Loucy (cell line): ENCODE data around the gene ASXL1.

Source experiments
- H2AFZ ChIP-seq: fragments of 200-600 bp; sonication (generic); 2 replicates; pipeline ENCODE4 v1.6.0; 2016; ENCODE audit warnings: antibody characterized with exemption, mild to moderate bottlenecking, low read length, moderate library complexity
- H3F3A ChIP-seq: fragments of 200-600 bp; 2 replicates; pipeline ENCODE4 v1.6.0; 2016; ENCODE audit warnings: antibody characterized with exemption, low read depth, mild to moderate bottlenecking
- H3K27me3 ChIP-seq: fragments of 200-600 bp; sonication (generic); 2 replicates; pipeline ENCODE4 v1.6.1; 2014; ENCODE audit warnings: low read length, mild to moderate bottlenecking; ENCODE audit not compliant: insufficient read depth, poor library complexity, severe bottlenecking
- H3K36me3 ChIP-seq: fragments of 200-600 bp; sonication (generic); 2 replicates; pipeline ENCODE4 v1.6.1; 2016; ENCODE audit warnings: low read length; ENCODE audit not compliant: insufficient read depth
- H3K4me1 ChIP-seq: fragments of 200-600 bp; sonication (generic); 2 replicates; pipeline ENCODE4 v1.5.1; 2014; ENCODE audit warnings: low read length, mild to moderate bottlenecking; ENCODE audit not compliant: insufficient read depth, poor library complexity, severe bottlenecking
- H3K4me2 ChIP-seq: fragments of 200-600 bp; sonication (generic); 2 replicates; pipeline ENCODE4 v1.6.0; 2014; ENCODE audit warnings: antibody characterized with exemption, low read length, low read depth, mild to moderate bottlenecking; ENCODE audit not compliant: poor library complexity, severe bottlenecking
- H3K4me3 ChIP-seq: fragments of 200-600 bp; sonication (generic); 2 replicates; pipeline ENCODE4 v1.5.1; 2014; ENCODE audit warnings: low read length, mild to moderate bottlenecking, mixed read lengths; ENCODE audit not compliant: poor library complexity, severe bottlenecking
- H3K79me2 ChIP-seq: fragments of 200-600 bp; sonication (generic); 2 replicates; pipeline ENCODE4 v1.6.1; 2014; ENCODE audit warnings: low read length; ENCODE audit not compliant: insufficient read depth
- H3K9ac ChIP-seq: fragments of 200-600 bp; sonication (generic); 2 replicates; pipeline ENCODE4 v1.6.0; 2014; ENCODE audit warnings: mild to moderate bottlenecking, low read depth, low read length, moderate library complexity; ENCODE audit not compliant: poor library complexity, severe bottlenecking
- H3K9me2 ChIP-seq: fragments of 200-600 bp; sonication (generic); replicated peaks from 2 replicates; pipeline ENCODE4 v1.6.1; 2016; ENCODE audit warnings: low read depth, low read length, mixed read lengths
- H3K9me3 ChIP-seq: fragments of 200-600 bp; sonication (generic); 2 replicates; pipeline ENCODE4 v1.6.1; 2014; ENCODE audit warnings: mild to moderate bottlenecking, antibody characterized with exemption, low read length, low read depth; ENCODE audit not compliant: insufficient read depth
- H4K20me1 ChIP-seq: fragments of 200-600 bp; sonication (generic); 2 replicates; pipeline ENCODE4 v1.6.0; 2014; ENCODE audit warnings: antibody characterized with exemption, low read length, mild to moderate bottlenecking; ENCODE audit not compliant: insufficient read depth, poor library complexity, severe bottlenecking
- EZH2phosphoT487 ChIP-seq: fragments of 200-600 bp; IDR thresholded peaks from 2 replicates; pipeline ENCODE4 v1.6.1; 2018; ENCODE audit warnings: antibody characterized with exemption, mild to moderate bottlenecking, moderate library complexity, borderline replicate concordance
- TF ChIP-seq, protein P1 (sequence below): fragments of 200-600 bp; sonication (generic); conservative IDR thresholded peaks from 2 replicates; pipeline ENCODE4 v1.5.1; 2014; ENCODE audit warnings: mild to moderate bottlenecking, antibody characterized with exemption, low read length

Gene ASXL1

DNA sequence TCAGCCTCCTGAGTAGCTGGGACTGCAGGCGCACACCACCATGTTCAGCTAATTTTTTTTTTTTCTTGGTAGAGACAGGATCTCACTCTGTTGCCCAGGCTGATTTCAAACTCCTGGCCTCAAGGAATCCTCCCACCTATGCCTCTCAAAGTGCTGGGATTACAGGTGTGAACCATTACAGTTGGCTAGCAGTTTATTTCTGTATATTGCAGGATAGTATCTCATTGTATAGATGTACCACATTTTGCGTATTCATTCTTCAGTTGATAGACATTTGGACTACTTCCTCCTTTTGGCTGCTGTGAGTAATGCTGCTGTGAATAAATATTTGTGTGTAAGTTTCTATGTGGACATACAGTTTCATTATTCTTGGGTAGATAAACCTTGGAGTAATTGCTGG, 32.9 kb downstream of the ASXL1 start:
- Histone ChIP-seq H3K4me1 (peaks cover 12% of the 10 kb centered on the region), H3K9me3 (no peaks in the 10 kb centered on the region), H3K9me2 (no peaks in the 10 kb centered on the region), H4K20me1 (peaks cover 46% of the 10 kb centered on the region), H3K36me3 (peaks cover 29% of the 10 kb centered on the region; the same call in 1 of the 2 replicates), H3K9ac (no peak overlapping the region), H3F3A (peaks cover 8% of the 10 kb centered on the region), H3K79me2 (peaks cover 87% of the 10 kb centered on the region), H3K4me2 (no peak overlapping the region), H2AFZ (no peak overlapping the region), H3K27me3 (no peaks in the 10 kb centered on the region), H3K4me3 (no peak overlapping the region)
- TF ChIP-seq, protein P1, sequence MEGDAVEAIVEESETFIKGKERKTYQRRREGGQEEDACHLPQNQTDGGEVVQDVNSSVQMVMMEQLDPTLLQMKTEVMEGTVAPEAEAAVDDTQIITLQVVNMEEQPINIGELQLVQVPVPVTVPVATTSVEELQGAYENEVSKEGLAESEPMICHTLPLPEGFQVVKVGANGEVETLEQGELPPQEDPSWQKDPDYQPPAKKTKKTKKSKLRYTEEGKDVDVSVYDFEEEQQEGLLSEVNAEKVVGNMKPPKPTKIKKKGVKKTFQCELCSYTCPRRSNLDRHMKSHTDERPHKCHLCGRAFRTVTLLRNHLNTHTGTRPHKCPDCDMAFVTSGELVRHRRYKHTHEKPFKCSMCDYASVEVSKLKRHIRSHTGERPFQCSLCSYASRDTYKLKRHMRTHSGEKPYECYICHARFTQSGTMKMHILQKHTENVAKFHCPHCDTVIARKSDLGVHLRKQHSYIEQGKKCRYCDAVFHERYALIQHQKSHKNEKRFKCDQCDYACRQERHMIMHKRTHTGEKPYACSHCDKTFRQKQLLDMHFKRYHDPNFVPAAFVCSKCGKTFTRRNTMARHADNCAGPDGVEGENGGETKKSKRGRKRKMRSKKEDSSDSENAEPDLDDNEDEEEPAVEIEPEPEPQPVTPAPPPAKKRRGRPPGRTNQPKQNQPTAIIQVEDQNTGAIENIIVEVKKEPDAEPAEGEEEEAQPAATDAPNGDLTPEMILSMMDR = no peak
- TF ChIP-seq EZH2phosphoT487 = no peak

DNA sequence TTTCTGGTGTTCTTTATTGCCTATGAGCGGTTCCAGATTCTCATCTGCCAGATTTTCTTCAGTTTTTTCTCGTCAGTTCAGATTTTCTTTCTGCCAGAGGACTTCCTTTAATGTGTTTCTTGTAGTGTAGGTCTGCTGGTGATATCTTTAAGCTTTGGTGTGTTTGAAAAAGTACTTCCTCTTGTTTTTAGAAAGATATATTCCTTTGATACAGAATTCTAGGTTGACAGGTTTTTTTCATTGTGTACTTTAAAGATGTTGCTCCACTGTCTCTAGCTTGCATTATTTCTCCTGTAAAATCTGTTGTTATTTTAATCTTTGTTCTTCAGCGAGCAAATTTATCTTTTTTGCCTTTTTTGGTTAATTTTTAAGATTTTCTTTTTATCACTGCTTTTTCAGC, 36.9 kb downstream of the ASXL1 start:
- Histone ChIP-seq H3K4me1 (no peaks in the 10 kb centered on the region), H3K9me2 (no peaks in the 10 kb centered on the region), H3K9ac (no peak overlapping the region), H4K20me1 (peaks cover 26% of the 10 kb centered on the region), H3K4me2 (no peak overlapping the region), H3K9me3 (no peaks in the 10 kb centered on the region), H3K27me3 (no peaks in the 10 kb centered on the region), H2AFZ (no peak overlapping the region), H3K4me3 (no peak overlapping the region), H3K79me2 (peaks cover 86% of the 10 kb centered on the region), H3K36me3 (peaks cover 38% of the 10 kb centered on the region; the same call in 1 of the 2 replicates), H3F3A (peaks cover 5% of the 10 kb centered on the region; the same call in 1 of the 2 replicates)
- TF ChIP-seq, protein P1 = no peak
- no peak for TF ChIP-seq EZH2phosphoT487

DNA sequence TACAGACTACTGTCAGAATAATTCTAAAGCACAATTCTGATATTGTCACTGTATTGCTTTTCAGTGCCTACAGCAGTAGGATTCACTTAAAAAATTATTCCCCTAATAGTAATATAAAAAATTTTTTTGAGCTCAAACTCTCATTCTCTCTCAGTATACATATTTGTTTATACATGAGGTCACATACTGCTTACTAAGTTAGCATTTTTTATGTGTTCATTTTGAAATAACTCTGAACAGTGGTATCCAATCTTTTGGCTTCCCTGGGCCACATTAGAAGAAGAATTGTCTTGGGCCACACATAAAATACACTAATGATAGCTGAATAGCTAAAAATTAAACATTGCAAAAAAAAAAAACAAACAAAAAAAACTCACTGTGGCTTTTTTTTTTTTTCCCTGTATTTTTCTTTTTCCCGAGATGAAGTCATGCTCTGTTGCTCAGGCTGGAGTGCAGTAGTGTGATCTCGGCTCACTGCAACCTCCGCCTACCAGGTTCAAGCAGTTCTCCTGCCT, 38.6 kb downstream of the ASXL1 start:
- H3K9me2 ChIP-seq = no peaks in the 10 kb centered on the region
- no peak overlapping the region for H2AFZ ChIP-seq
- peaks cover 86% of the 10 kb centered on the region for H3K79me2 ChIP-seq
- no peak for TF ChIP-seq EZH2phosphoT487
- TF ChIP-seq, protein P1 = no peak
- H3K9me3 ChIP-seq = no peaks in the 10 kb centered on the region
- no peak overlapping the region for H3K9ac ChIP-seq
- no peaks in the 10 kb centered on the region for H3K27me3 ChIP-seq
- no peak overlapping the region for H3K4me2 ChIP-seq
- peaks cover 21% of the 10 kb centered on the region for H4K20me1 ChIP-seq
- H3K4me3 ChIP-seq = no peak overlapping the region
- no peaks in the 10 kb centered on the region for H3K4me1 ChIP-seq
- peaks cover 5% of the 10 kb centered on the region; the same call in 1 of the 2 replicates for H3F3A ChIP-seq
- peaks cover 30% of the 10 kb centered on the region; the same call in 1 of the 2 replicates for H3K36me3 ChIP-seq
